Body of pancreas (tissue), 4 donors: ENCODE data around the gene DNM3.

Experiments used
- POLR2A ChIP-seq, 3 donors: fragments of 450-650 bp; IDR thresholded peaks; one replicate each; pipeline ENCODE4 v1.6.1; 2016; ENCODE audit warnings: antibody characterized with exemption in 3 of 3, mild to moderate bottlenecking in 2 of 3
- TF ChIP-seq, protein P1 (sequence below), 7 experiments: fragments of 450-650 bp in 4 of 7; fragments of 200-600 bp in 3 of 7; sonication (generic) in 3 of 7; IDR thresholded peaks; one replicate each; pipeline ENCODE4 v1.5.1; 2016 to 2019; ENCODE audit warnings: antibody characterized with exemption in 7 of 7

DNA sequence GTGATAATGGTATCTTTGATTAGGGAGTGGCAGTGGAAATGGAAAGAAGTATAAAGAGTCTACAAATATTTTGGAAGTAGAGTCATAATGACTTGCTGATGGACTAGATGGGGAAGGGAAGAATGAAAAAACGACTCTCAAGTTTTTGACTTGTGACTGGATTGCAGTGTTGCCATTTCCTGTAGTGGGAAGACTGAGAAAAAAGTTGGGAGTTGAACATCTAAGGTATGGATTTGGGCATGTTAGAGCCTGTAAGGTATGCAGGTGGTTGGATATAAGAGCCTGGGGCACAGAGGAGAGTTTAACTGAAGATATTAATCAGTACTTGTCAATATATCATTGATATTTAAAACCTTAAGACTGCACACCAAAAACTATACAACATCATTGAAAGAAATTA is 19.4 kb downstream of the DNM3 start:
- TF ChIP-seq, protein P1, sequence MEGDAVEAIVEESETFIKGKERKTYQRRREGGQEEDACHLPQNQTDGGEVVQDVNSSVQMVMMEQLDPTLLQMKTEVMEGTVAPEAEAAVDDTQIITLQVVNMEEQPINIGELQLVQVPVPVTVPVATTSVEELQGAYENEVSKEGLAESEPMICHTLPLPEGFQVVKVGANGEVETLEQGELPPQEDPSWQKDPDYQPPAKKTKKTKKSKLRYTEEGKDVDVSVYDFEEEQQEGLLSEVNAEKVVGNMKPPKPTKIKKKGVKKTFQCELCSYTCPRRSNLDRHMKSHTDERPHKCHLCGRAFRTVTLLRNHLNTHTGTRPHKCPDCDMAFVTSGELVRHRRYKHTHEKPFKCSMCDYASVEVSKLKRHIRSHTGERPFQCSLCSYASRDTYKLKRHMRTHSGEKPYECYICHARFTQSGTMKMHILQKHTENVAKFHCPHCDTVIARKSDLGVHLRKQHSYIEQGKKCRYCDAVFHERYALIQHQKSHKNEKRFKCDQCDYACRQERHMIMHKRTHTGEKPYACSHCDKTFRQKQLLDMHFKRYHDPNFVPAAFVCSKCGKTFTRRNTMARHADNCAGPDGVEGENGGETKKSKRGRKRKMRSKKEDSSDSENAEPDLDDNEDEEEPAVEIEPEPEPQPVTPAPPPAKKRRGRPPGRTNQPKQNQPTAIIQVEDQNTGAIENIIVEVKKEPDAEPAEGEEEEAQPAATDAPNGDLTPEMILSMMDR (IDR thresholded peaks at IDR 0.05): no peak
- TF ChIP-seq POLR2A (IDR thresholded peaks at IDR 0.05): no peak
